HG03558 (cell line): Measurements from ENCODE around the gene BRME1.
"Not testable (repeated sequence)": the region's sequence is repeated elsewhere in the genome, so short reads cannot be mapped to it uniquely, and the experiment has no call there.

ENCODE experiments used
- ATAC-seq: cut with Tn5 transposase; IDR thresholded peaks from one replicate; pipeline ENCODE4 v1.9.1; 2021; ENCODE audit warnings: moderate number of reproducible peaks; ENCODE audit not compliant: unreplicated experiment; ENCODE audit errors: extremely low read depth

The BRME1 gene

DNA sequence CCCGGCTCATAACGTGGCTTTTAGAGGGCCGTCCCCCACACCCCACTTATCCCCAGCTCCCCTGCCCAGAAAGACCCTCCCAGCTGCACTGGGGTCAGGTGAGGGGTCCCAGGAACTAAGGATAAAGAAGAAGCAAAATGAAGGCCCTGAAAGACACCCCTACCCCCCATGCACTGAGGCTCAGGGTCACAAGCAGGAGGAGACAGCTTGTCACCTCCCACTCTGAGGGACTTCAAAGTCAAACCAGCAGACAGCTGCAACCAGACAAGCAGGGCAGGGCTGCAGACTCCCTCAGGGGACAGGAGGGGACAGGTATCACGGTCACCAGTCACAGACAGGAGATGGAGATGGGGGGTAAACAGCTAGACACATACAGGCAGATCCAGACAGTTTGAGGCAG lies 35.0 kb downstream of the BRME1 start:
- ATAC-seq = no peak

DNA sequence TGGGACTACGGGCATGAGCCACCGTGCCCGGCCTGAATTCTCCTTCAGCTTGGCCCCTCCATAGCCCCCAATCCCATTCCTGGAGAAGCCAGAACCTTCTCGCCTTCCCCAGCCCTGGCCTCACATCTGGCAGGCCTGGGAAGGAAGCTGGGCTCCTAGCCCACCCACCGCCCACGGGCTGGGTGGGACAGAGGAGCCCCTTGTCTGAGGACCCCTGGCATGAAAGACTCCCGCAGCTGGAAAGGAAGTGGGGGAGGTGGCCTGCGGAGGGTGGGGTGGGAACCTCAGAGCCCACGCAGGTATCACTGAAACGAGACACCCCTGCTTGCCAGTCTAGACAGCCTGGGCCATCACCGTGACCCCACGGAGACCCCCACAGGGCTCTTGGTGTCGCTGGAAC lies 36.6 kb downstream of the BRME1 start:
- ATAC-seq = no peak

DNA sequence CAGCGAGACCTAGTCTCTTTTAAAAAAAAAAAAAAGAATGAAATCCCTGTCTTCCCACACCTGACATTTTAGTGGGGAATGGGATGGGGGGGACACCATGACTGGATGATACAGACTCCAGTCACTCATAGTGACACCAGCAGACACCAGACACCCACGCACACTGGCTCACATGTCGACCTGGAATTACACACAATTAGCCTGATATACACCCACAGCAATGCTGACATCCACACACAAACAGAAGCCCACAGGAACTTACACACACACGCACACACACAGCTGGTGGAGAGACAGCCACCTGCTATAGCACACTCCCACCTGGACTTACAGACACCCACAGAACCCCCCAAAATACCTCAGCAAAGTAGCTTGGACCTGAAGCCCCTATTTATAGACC lies 37.3 kb downstream of the BRME1 start:
- ATAC-seq = no peak

DNA sequence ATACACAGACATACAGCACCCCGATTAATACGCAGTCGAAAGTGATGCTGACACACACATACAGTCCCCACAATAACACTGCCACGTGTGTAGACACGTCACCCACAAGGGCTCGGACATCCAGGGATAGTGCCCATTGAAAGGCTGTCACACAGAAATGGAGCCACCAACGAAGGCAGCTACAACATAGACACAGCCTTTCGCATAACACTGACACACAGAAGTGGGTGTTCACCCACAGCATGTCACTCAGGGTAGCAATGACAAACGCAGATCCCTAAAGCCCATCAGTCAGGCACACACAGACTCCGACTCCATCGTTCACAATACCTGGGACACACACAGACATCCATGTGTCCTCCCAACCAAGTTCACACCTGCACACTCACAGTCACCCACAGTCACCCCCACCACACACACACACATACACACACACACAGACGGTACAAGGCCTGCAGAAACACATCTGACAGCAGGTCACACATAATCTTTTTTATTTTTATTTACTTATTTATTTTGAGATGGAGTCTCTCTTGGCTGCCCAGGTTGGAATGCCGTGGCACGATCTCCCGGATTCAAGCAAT lies 39.4 kb downstream of the BRME1 start:
- no peak for ATAC-seq

DNA sequence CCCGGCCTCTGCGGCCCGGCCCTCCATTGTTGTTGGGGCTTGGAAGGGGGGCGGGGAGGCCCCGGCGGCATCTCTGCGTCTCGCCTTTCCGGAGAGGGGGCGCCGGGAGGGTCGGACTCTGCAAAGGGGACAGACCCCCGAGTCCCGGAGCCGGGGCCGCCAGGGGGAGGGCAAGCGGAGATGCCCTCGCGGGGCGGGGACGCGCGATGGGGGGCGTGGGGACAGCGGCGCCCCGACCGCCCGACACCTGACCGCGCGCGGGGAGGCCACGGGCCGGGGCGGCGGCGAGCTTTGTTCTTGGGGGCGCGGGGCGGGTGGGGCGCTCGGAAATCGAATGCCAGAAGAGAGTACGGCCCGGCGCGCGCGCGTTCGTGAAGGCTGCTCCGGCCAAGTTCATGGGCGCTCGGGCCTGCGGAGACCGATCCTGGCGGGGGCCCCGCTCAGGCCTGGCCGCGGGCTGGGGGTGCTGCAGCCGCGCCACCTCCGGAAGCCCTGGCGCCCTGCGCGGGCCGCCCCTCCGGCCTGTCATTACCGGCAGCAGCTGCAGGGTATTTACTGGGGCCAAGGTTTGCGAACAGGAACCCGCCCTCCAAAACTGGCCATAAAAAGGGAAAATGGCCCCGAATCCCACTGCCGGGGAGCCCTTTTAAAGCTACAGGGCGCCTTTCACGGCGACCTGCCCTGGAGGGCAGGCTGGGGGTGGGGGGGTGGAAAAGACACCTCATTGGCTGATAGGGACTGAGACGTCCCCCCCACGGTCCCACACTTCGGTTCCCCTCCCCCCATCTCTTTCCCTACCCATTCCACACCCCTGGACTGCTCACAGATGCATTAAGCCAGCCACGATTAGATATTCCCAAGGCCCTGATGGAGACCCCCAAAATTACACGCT lies 40.1 kb downstream of the BRME1 start:
- ATAC-seq = no peak

DNA sequence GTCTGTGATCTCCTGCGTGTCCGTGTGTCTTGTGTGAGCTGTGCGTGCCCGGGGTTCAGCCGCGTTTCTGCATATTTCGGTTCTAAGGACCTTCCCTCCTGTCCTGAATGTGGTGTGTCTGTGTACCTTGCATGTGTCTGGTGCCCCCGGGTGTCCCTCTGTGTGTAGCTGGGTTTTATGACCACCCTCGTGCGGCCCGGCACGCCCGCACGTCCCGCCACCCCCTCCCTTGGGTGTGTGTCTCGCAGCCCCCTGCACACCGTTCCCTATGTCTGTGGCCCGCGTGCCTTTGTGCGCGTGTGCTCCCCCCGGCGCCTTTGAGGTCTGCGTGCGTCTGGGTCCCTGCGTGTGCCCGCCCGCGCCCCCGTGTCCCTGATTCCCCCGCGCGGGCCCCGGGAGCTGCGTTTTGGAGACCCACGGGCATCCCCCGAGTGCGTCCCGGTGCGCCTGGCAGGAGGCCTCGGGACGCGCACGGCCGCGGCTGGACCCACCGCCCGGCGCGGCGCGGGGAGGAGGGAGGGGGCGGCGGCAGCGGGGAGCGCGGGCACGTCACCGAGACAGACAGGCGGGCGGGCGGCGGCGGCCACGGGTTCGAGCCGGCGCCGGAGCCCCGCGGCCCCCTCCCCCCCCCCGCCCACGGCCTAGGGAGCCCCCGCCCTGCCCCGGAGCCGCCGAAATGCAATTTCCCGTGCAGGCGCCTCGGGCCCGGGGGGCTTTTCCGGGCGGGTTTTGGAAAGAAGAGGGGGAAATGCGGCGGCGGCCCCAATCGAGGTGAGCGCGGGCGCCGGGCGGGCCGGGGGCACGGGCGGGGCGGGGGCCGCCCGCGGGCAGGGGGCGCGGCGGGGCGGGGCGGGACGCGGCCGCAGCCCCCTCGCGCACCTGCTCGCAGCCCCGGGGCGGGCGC lies 41.0 kb downstream of the BRME1 start:
- ATAC-seq = no peak

DNA sequence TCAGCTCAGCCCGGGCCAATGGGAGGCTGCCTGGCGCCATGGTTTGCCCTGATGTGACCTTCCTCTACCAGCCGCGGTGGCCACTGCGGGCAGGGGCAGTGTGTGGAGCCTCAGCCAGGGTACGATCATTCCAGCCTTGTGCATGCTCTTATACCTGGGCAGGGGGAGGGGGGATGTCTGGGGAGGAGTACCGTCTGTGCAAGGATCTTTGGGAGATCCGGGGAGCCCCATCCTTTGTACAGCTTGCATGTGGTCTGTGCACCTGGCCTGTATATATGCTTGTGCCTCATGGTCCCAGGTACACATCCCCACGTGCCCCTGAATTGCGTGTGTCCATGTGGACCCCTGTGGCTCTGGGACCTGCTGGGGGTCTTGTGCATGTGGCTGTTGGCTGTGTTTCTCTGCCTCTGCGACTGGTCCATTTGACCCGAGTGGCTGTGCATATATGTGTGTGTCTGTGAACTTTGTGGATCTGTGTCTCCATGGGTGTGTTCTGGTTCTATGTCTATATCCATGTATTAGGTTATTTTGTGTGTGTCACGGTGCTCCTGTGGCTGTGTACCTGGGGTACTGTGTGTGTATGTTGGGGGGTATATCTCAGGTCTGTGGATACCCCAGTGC lies 41.8 kb downstream of the BRME1 start:
- ATAC-seq = no peak

DNA sequence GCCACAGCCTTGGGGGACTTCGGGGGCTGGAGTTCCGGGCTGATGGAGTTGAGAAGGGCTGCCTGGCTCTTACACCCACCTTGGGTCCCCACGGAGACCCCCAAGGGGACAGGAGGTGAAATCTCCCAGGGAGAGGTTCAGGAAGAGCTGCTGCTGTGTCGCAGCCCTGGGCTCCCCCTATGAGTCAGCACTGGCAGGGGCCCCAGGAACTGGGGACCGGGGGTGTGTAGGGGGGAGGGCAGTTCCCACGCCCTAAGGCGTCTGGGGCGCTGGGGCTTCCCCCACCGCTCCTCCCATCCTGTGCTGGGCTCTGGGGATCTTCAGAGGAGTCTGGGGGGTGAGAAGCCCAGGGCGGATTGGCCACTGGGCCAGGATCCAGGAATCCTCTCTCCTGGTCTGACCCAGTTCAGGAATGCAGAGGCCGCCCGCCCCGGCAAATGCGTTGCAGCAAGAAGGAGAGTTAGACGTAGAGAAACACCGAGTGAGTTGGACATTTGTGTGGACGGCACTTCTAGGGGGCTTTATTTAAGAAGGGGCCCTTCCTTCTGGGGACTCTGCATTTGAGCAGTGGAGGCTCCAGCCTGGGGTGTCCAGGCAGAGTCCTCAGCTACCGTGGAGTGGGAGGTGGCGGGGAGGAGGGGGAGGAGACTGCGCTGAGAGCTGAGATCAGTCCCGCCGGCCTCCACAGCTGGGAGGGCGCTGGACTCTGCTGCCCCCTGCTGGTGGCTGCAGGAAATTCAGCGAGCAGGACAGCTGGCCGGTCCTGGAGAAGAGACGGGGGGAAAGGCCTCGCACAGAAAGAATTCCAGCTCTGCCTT lies 44.0 kb downstream of the BRME1 start:
- ATAC-seq = peak; percentile 51

DNA sequence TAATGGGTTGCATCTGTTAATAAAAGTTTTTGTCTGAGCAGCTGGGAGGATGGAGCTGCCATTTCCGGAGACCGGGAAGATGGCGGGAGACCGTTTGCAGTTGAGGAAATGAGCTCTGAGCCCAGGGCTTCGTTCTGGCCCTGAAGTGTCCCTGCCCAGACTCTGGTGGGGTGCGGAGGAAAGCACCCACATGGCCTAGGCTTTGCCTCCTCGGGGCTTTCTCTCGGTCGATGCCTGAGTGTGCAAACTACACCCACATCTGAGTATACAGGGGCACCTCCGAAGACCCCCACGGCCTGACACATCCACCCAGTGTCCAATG lies 44.6 kb downstream of the BRME1 start:
- ATAC-seq = no peak

DNA sequence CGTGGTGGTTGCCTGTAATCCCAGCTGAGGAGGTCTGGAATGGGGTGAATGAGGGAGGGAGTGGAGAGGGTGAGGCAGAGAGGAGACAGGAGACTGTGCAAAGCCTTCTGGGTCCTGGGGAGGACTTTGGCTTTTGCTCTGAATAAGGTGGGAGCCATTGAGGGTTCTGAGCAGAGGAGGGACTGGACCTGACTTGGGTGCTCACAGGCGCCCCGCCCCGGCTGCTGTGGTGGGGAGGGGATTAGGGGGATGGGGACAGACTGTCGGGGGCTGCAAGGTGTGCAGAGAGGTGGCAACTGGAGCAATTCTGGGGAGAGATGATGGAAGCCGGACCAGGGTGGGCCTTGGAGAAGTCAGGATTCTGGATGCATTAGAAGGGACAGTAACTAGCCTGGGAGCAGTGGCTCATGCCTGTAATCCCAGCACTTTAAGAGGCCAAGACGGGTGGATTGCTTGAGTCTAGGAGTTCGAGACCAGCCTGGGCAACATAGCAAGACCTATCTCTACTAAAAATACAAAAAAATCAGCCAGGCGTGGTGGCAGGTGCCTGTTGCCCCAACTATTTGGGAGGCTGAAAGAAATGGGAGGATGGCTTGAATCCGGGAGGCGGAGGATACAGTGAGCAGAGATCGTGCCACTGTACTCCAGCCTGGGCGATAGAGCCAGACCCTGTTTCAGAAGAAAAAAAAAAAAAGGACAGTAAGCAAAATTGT lies 45.1 kb downstream of the BRME1 start:
- no peak for ATAC-seq

DNA sequence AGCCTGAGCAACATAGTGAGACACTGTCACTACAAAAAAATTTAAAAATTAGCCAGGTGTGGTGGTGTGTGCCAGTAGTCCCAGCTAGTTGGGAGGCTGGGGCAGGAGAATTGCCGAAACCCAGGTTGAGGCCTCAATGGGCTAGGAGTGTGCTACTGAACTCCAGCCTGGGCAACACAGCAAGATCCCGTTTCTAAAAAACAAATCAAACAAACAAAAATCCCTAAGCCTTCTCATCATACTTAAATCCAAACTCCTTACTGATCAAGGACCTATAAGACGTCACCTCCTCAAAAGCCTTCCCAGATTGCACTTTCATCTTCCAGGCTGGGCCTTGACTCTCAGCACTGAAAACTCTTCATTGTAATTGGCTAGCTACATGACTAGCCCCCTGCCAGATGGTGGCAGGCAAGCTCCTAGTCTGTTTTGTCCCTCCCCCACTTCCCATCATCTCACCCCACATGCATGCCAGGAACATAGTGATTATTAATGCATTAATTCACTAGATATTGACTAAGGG lies 46.5 kb downstream of the BRME1 start:
- ATAC-seq = no peak

DNA sequence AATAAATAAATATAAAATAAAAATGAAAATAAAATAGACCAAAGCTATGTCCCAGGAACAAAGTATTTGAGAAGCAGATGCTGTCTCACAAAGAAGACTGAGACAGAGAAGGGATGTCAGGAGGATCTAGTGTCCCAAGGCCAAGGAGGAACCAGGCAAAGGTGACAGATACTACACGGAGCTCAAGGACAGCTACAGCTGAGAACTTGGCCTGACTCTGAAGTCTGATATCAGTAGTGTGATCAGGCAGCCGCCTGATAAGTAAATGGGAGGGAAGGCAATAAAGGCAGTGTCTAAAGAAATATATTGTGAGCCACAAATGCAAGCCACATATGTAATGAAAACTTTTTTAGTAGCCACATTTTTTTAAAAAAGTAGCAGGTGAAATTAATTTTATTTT lies 49.4 kb downstream of the BRME1 start:
- ATAC-seq = no peak

DNA sequence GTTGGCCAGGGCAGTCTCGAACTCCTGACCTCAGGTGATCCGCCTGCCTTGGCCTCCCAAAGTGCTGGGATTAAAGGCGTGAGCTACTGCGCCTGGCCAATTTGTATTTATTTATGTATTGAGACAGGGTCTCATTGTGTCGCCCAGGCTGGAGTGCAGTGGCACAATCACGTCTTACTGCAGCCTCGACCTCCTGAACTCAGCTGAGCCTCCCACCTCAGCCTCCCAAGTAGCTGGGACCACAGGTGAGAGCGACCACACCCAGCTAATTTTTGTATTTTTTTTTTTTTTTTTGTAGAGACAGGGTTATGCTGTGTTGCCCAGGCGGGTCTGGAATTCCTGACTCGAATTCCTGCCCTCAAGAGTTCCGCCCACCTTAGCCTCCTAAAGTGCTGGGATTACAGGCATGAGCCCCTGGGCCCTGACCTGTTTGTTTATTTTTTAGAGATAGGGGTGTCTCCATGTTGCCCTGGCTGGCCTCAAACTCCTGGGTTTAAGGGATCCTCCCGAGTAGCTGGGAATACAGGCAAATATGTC lies 53.7 kb downstream of the BRME1 start:
- ATAC-seq = not testable (repeated sequence)

DNA sequence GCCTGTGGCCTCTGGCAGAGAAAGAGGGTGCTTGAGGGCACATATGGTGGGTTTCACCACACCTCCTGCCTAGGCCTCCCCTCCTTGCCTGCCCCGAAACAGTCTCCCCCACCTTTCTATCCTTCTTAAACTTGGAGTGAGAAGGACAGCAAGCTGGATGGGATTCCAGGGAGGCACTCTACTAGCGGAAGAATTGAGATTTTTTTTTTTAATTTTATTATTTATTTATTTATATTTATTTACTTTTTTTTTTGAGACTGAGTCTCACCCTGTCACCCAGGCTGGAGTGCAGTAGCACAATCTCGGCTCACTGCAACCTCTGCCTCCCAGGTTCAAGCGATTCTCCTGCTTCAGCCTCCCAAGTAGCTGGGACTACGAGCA lies 54.2 kb downstream of the BRME1 start:
- not testable (repeated sequence) for ATAC-seq

DNA sequence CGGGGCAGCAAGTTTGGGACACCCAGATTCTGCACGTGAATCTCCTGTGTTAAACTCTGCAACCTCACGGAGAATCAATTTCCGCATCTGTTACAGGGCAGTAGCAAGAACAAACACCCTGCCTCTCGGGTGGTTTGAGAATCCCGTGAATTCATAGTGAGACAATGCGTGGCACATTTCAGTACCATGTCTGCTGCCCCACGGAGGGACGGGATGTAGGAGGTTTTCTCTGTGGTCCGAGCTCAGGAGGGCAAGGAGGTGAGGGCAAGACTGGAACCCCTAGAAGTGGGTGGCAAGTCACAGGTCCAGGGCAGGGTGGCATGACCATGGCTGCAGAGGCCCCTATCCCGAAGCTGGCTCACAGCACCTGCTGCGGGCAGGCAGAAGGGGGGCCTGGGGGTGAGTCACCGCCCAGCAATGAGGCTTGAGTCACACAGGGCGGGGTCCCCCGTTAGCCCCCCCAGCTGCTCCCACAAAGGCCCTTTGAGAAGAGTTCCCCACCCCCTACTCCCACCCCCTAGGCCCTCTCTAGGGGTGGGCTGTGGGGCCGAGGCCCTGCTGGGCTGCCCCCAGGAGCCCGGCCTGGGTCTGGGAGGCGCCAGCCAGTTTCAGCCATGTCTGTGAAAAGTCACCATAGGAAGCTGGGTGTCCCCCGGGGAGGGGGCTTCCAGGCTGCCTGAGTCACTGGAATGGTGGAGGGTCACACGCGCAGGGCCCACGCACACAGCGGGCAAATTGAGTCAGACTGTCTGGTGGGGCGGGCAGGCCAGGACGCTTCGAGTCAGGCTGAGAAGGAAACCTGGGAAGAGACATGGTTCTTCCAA lies 54.8 kb downstream of the BRME1 start:
- ATAC-seq = no peak

DNA sequence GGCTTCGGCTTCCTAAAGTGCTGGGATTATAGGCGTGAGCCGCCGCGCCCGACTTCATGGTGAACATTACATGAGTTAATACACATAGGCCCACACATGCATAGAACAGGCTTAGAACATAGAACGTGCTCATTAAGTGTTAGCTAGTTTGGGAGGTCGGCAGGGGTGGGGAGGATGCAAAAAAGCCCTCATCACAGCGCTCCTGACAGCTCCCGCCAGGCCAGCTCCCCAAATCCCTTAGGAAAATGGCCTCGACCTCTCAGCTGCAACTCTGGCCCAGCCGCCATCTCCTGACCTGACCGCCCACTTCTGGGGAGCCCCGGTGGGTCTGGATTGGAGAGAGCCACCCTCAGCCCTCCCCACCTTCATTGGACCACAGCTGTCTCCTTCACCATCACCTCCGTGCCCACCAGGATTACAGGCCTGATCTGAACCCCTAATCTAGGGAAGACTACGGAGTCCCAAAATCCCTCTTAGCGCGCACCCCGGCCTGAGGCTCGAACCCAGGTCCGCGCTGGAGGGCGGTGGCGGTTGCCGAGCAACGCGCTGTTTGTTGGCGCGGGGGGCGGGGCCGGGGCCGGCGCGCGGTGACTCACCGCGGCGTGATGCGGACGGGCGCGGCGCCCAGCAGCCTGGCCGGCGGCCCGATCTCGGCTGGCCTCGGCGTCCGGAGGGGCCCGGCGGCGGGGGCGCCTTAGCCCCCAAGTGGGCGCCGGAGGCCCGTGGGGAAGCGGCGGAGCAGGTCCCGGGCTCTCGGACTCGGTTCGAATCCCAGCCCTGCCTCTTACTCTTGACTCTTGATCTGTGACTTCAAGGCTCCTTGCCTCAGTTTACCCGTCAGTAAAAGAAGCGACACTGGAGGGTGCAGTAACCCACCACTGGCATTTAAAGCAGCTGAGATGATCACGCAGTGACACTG lies 55.7 kb downstream of the BRME1 start:
- ATAC-seq = no peak
